ENCODE measurements around the gene RNF14.

RNF14 gene

GRCh38 chr5:141940695-141941271 is 28.1 kb upstream of the RNF14 start:
- TF ChIP-seq ZNF274 (IDR thresholded peaks at IDR 0.05; ENCODE audit: low read depth, low read length): no peak
- H3K4me3 ChIP-seq (ENCODE audit: low read length): no peak overlapping the region

- TF ChIP-seq ZNF274 (IDR thresholded peaks at IDR 0.05; ENCODE audit: low read depth, low read length): no peak
- H3K4me3 ChIP-seq (ENCODE audit: low read length): no peak overlapping the region
Observed at GRCh38 chr5:141941307-141941706, 27.6 kb upstream of the RNF14 start.

- TF ChIP-seq ZNF274 (IDR thresholded peaks at IDR 0.05; ENCODE audit: low read depth, low read length): no peak
- H3K4me3 ChIP-seq (ENCODE audit: low read length): no peak overlapping the region
Observed at GRCh38 chr5:141941779-141942178, 27.1 kb upstream of the RNF14 start.

GRCh38 chr5:141942185-141942857 is 26.6 kb upstream of the RNF14 start:
- TF ChIP-seq ZNF274 (IDR thresholded peaks at IDR 0.05; ENCODE audit: low read depth, low read length): no peak
- no peak overlapping the region for H3K4me3 ChIP-seq (ENCODE audit: low read length)

GRCh38 chr5:141944076-141944475 is 24.8 kb upstream of the RNF14 start:
- H3K4me3 ChIP-seq (ENCODE audit: low read length): no peak overlapping the region
- no peak for TF ChIP-seq ZNF274 (IDR thresholded peaks at IDR 0.05; ENCODE audit: low read depth, low read length)

GRCh38 chr5:141945511-141946051 is 23.3 kb upstream of the RNF14 start:
- no peak overlapping the region for H3K4me3 ChIP-seq (ENCODE audit: low read length)
- TF ChIP-seq ZNF274 (IDR thresholded peaks at IDR 0.05; ENCODE audit: low read depth, low read length): no peak

GRCh38 chr5:141947316-141947715 is 21.6 kb upstream of the RNF14 start:
- no peak overlapping the region for H3K4me3 ChIP-seq (ENCODE audit: low read length)
- no peak for TF ChIP-seq ZNF274 (IDR thresholded peaks at IDR 0.05; ENCODE audit: low read depth, low read length)

- TF ChIP-seq ZNF274 (IDR thresholded peaks at IDR 0.05; ENCODE audit: low read depth, low read length): no peak
- no peak overlapping the region for H3K4me3 ChIP-seq (ENCODE audit: low read length)
Observed at GRCh38 chr5:141948812-141949211, 20.1 kb upstream of the RNF14 start.

GRCh38 chr5:141949511-141949910 is 19.4 kb upstream of the RNF14 start:
- TF ChIP-seq ZNF274 (IDR thresholded peaks at IDR 0.05; ENCODE audit: low read depth, low read length): no peak
- H3K4me3 ChIP-seq (ENCODE audit: low read length): no peak overlapping the region

GRCh38 chr5:141950207-141951005 is 18.5 kb upstream of the RNF14 start:
- no peak overlapping the region for H3K4me3 ChIP-seq (ENCODE audit: low read length)
- TF ChIP-seq ZNF274 (IDR thresholded peaks at IDR 0.05; ENCODE audit: low read depth, low read length): no peak

GRCh38 chr5:141951332-141951781 is 17.5 kb upstream of the RNF14 start:
- TF ChIP-seq ZNF274 (IDR thresholded peaks at IDR 0.05; ENCODE audit: low read depth, low read length): no peak

GRCh38 chr5:141952020-141952419 is 16.9 kb upstream of the RNF14 start:
- no peak for TF ChIP-seq ZNF274 (IDR thresholded peaks at IDR 0.05; ENCODE audit: low read depth, low read length)

More at GRCh38 chr5:141951332-141951781, 17.5 kb upstream of the RNF14 start:
- H3K4me3 ChIP-seq (ENCODE audit: low read length): no peak overlapping the region

GRCh38 chr5:141954194-141954593 is 14.7 kb upstream of the RNF14 start:
- H3K4me3 ChIP-seq (ENCODE audit: low read length): no peak overlapping the region
- TF ChIP-seq ZNF274 (IDR thresholded peaks at IDR 0.05; ENCODE audit: low read depth, low read length): no peak

More at GRCh38 chr5:141952020-141952419, 16.9 kb upstream of the RNF14 start:
- no peak overlapping the region for H3K4me3 ChIP-seq (ENCODE audit: low read length)

GRCh38 chr5:141957367-141957996 is 11.4 kb upstream of the RNF14 start:
- no peak for TF ChIP-seq ZNF274 (IDR thresholded peaks at IDR 0.05; ENCODE audit: low read depth, low read length)
- H3K4me3 ChIP-seq (ENCODE audit: low read length): no peak overlapping the region
